GM23338 (cell line): ENCODE data around the gene USP27X. TPM values are rescaled to one million over a fixed set of nuclear protein-coding genes. Genes with fewer than 3 reads are reported as not detected.

Source experiments
- ATAC-seq: fragments of 200-7000 bp; cut with Tn5 transposase; 3 replicates; pipeline ENCODE4 v1.9.1; 2020
- DNase-seq: peaks from one replicate; pipeline ENCODE4 v3.0.0-alpha.2; 2015; ENCODE audit warnings: low spot score
- H2AFZ ChIP-seq: fragments of 200-600 bp; sonication (generic); 2 replicates; pipeline ENCODE4 v1.8.0; 2016; ENCODE audit warnings: antibody characterized with exemption, mild to moderate bottlenecking, moderate library complexity
- H3F3A ChIP-seq: fragments of 200-600 bp; sonication (generic); replicated peaks from 2 replicates; pipeline ENCODE4 v1.8.0; 2017; ENCODE audit warnings: antibody characterized with exemption, mixed run types, low read depth
- H3K27ac ChIP-seq: fragments of 200-600 bp; sonication (generic); 2 replicates; pipeline ENCODE4 v1.6.1; 2016; ENCODE audit warnings: low read depth
- H3K27me3 ChIP-seq: fragments of 200-600 bp; sonication (generic); 2 replicates; pipeline ENCODE4 v1.8.0; 2016; ENCODE audit warnings: mild to moderate bottlenecking, mixed run types, moderate library complexity; ENCODE audit not compliant: insufficient read depth
- H3K36me3 ChIP-seq: fragments of 200-600 bp; sonication (generic); 2 replicates; pipeline ENCODE4 v1.8.0; 2016; ENCODE audit warnings: mild to moderate bottlenecking; ENCODE audit not compliant: insufficient read depth
- H3K4me1 ChIP-seq: fragments of 200-600 bp; sonication (generic); 2 replicates; pipeline ENCODE4 v1.8.0; 2016; ENCODE audit warnings: mild to moderate bottlenecking, moderate library complexity; ENCODE audit not compliant: insufficient read depth
- H3K4me2 ChIP-seq: fragments of 200-600 bp; sonication (generic); 2 replicates; pipeline ENCODE4 v1.7.1; 2017; ENCODE audit warnings: mixed run types
- H3K4me3 ChIP-seq: fragments of 200-600 bp; sonication (generic); 2 replicates; pipeline ENCODE4 v1.6.1; 2016; ENCODE audit warnings: mixed run types
- H3K79me2 ChIP-seq: fragments of 200-600 bp; sonication (generic); replicated peaks from 2 replicates; pipeline ENCODE4 v1.8.0; 2017; ENCODE audit warnings: mild to moderate bottlenecking; ENCODE audit not compliant: insufficient read depth
- H3K9me2 ChIP-seq: fragments of 200-600 bp; sonication (generic); 2 replicates; pipeline ENCODE4 v1.8.0; 2017; ENCODE audit not compliant: insufficient read depth
- H4K20me1 ChIP-seq: fragments of 200-600 bp; sonication (generic); replicated peaks from 2 replicates; pipeline ENCODE4 v1.8.0; 2017; ENCODE audit warnings: mild to moderate bottlenecking; ENCODE audit not compliant: insufficient read depth
- H3K27ac Mint-ChIP-seq: 2 replicates; pipeline ENCODE4 v1.8.0; 2020; ENCODE audit warnings: inconsistent platforms, mild to moderate bottlenecking, moderate library complexity, mixed read lengths
- H3K27me3 Mint-ChIP-seq: 3 replicates; pipeline ENCODE4 v1.8.0; 2022; ENCODE audit warnings: low read depth, mild to moderate bottlenecking, moderate library complexity, mixed read lengths, inconsistent platforms; ENCODE audit not compliant: insufficient read depth, poor library complexity
- H3K36me3 Mint-ChIP-seq: 3 replicates; pipeline ENCODE4 v1.8.0; 2021; ENCODE audit warnings: low read depth, mild to moderate bottlenecking, inconsistent platforms, moderate library complexity, mixed read lengths
- H3K4me1 Mint-ChIP-seq: 3 replicates; pipeline ENCODE4 v1.8.0; 2020; ENCODE audit warnings: mild to moderate bottlenecking, inconsistent platforms, mixed read lengths
- H3K4me3 Mint-ChIP-seq: 3 replicates; pipeline ENCODE4 v1.8.0; 2021; ENCODE audit warnings: moderate library complexity, mild to moderate bottlenecking, inconsistent platforms, mixed read lengths
- H3K9me3 Mint-ChIP-seq: 3 replicates; pipeline ENCODE4 v1.8.0; 2020; ENCODE audit warnings: moderate library complexity, mild to moderate bottlenecking, inconsistent platforms, mixed read lengths
- CREB1 ChIP-seq: fragments of 250-450 bp; sonication (Bioruptor Pico); IDR thresholded peaks from 2 replicates; pipeline ENCODE4 v1.5.0; 2020; ENCODE audit warnings: low read depth, mild to moderate bottlenecking, moderate library complexity
- CTCF ChIP-seq, 2 experiments: fragments of 200-600 bp in 1 of 2; sonication (generic) in 1 of 2; conservative IDR thresholded peaks; 2 replicates each; pipeline versions ENCODE4 v1.5.1 to v1.6.1; 2016 to 2017; ENCODE audit warnings: antibody characterized with exemption in 2 of 2, low read depth in 2 of 2, mild to moderate bottlenecking in 2 of 2, moderate library complexity in 1 of 2
- ETS1 ChIP-seq: IDR thresholded peaks from 2 replicates; pipeline ENCODE4 v1.6.1; 2016; ENCODE audit warnings: antibody characterized with exemption
- EZH2 ChIP-seq: fragments of 200-600 bp; sonication (generic); IDR thresholded peaks from one replicate; pipeline ENCODE4 v1.8.0; 2017; ENCODE audit warnings: antibody characterized with exemption, mild to moderate bottlenecking, low read depth; ENCODE audit not compliant: unreplicated experiment
- EZH2phosphoT487 ChIP-seq: fragments of 200-600 bp; sonication (generic); IDR thresholded peaks from one replicate; pipeline ENCODE4 v1.8.1; 2018; ENCODE audit warnings: antibody characterized with exemption; ENCODE audit not compliant: unreplicated experiment
- JUNB ChIP-seq: IDR thresholded peaks from one replicate; pipeline ENCODE4 v1.6.1; 2016; ENCODE audit warnings: antibody characterized with exemption; ENCODE audit not compliant: unreplicated experiment
- NANOG ChIP-seq: IDR thresholded peaks from 2 replicates; pipeline ENCODE4 v1.6.1; 2016; ENCODE audit warnings: antibody characterized with exemption, borderline replicate concordance
- POLR2AphosphoS5 ChIP-seq: IDR thresholded peaks from 2 replicates; pipeline ENCODE4 v1.6.1; 2016; ENCODE audit warnings: antibody characterized with exemption, low read depth
- REST ChIP-seq: IDR thresholded peaks from one replicate; pipeline ENCODE4 v1.6.1; 2018; ENCODE audit warnings: antibody characterized with exemption; ENCODE audit not compliant: unreplicated experiment
- STAT1 ChIP-seq: IDR thresholded peaks from one replicate; pipeline ENCODE4 v1.6.1; 2016; ENCODE audit warnings: antibody characterized with exemption; ENCODE audit not compliant: unreplicated experiment
- ZNF114 ChIP-seq: fragments of 250-450 bp; sonication (Bioruptor Pico); IDR thresholded peaks from 2 replicates; pipeline ENCODE4 v1.5.0; 2020; ENCODE audit warnings: mild to moderate bottlenecking, moderate library complexity
- ZNF331 ChIP-seq: fragments of 250-450 bp; sonication (Bioruptor Pico); IDR thresholded peaks from 2 replicates; pipeline ENCODE4 v1.5.0; 2020; ENCODE audit warnings: low read depth, mild to moderate bottlenecking, moderate library complexity
- ZNF462 ChIP-seq: fragments of 250-450 bp; sonication (Bioruptor Pico); IDR thresholded peaks from 2 replicates; pipeline ENCODE4 v1.5.0; 2020; ENCODE audit warnings: mild to moderate bottlenecking, moderate library complexity
- polyA plus RNA-seq: library from polyadenylated mRNA; unstranded; fragments of >200 nt; fragmentation: Nextera tagmentation; extraction: Ambion mirVana; gene quantifications from 2 replicates; pipeline ENCODE4 v1.2.1, GENCODE V29; 2016
- total RNA-seq: library from RNA; depleted of rRNA; stranded (reverse); fragments of >200 nt; shearing (Covaris generic); gene quantifications from 2 replicates; pipeline ENCODE4 v1.2.3, GENCODE V29; 2014

Gene USP27X
- total and polyA plus RNA-seq, 2 experiments from 2014 or later = 1.1 to 5.0 TPM

GRCh38 chrX:49896951-49897350 is 17.7 kb downstream of the USP27X start:
- H3K4me1 ChIP-seq = no peaks in the 10 kb centered on the region
- H4K20me1 ChIP-seq = no peaks in the 10 kb centered on the region
- H3K9me3 Mint-ChIP-seq = peaks cover 17% of the 10 kb centered on the region
- DNase-seq = no peak
- H3K36me3 ChIP-seq = no peaks in the 10 kb centered on the region
- H3K4me2 ChIP-seq = no peak overlapping the region
- no peaks in the 10 kb centered on the region for H3F3A ChIP-seq
- H2AFZ ChIP-seq = no peak overlapping the region
- H3K4me3 Mint-ChIP-seq = no peak overlapping the region
- H3K27me3 Mint-ChIP-seq = no peaks in the 10 kb centered on the region
- TF ChIP-seq EZH2phosphoT487 = no peak
- TF ChIP-seq ZNF331 (CRISPR knock-in tag) = no peak
- TF ChIP-seq JUNB = no peak
- TF ChIP-seq REST = no peak
- TF ChIP-seq EZH2 = no peak
- no peak for TF ChIP-seq ETS1
- TF ChIP-seq NANOG = no peak
- TF ChIP-seq POLR2AphosphoS5 = no peak
- no peak for TF ChIP-seq ZNF462
- TF ChIP-seq CREB1 = no peak
- no peak for TF ChIP-seq ZNF114 (CRISPR knock-in tag)
- TF ChIP-seq STAT1 = no peak
- TF ChIP-seq CTCF (conservative IDR thresholded peaks at IDR 0.05; ENCODE audit: low read depth in 2 of 2) = no peak
- H3K79me2 ChIP-seq = no peaks in the 10 kb centered on the region
- H3K36me3 Mint-ChIP-seq = peaks cover 7% of the 10 kb centered on the region
- no peak overlapping the region for H3K27ac Mint-ChIP-seq
- no peak overlapping the region for H3K27ac ChIP-seq
- peaks cover 22% of the 10 kb centered on the region; the same call in 1 of the 2 replicates for H3K27me3 ChIP-seq
- H3K9me2 ChIP-seq = no peaks in the 10 kb centered on the region
- no peak overlapping the region for H3K4me3 ChIP-seq
- peaks cover 3% of the 10 kb centered on the region; the same call in 1 of the 3 replicates for H3K4me1 Mint-ChIP-seq
- no peak for ATAC-seq
